Bronchial epithelial cell (primary cell): ENCODE data around the gene ANKRD33B. TPM values are rescaled to one million over a fixed set of nuclear protein-coding genes. Genes with fewer than 3 reads are reported as not detected.
"Not testable (repeated sequence)": the region's sequence is repeated elsewhere in the genome, so short reads cannot be mapped to it uniquely, and the experiment has no call there.

Experiments
- DNase-seq: peaks from one replicate; pipeline ENCODE4 v3.0.0-alpha.2; 2010; ENCODE audit warnings: low read depth
- FAIRE-seq: peaks from 2 replicates; lab custom pipeline; 2011; peaks lifted over from hg19 to GRCh38; lab: Jason Lieb, UNC
- H3K27me3 ChIP-seq: 2 replicates; pipeline ENCODE4 v1.5.1; 2011; ENCODE audit warnings: low read length; ENCODE audit not compliant: control insufficient read depth, insufficient read depth
- H3K36me3 ChIP-seq: 2 replicates; pipeline ENCODE4 v1.5.1; 2011; ENCODE audit warnings: low read length; ENCODE audit not compliant: control insufficient read depth, insufficient read depth
- H3K4me3 ChIP-seq: 2 replicates; pipeline ENCODE4 v1.5.1; 2011; ENCODE audit warnings: mild to moderate bottlenecking, low read depth, low read length, control low read depth
- CTCF ChIP-seq: IDR thresholded peaks from 2 replicates; pipeline ENCODE4 v1.5.1; 2011; ENCODE audit warnings: mild to moderate bottlenecking, moderate library complexity, low read length, control low read depth, inconsistent platforms; ENCODE audit not compliant: insufficient read depth, severe bottlenecking
- total RNA-seq: library from RNA; depleted of rRNA; stranded (reverse); fragments of >200 nt; gene quantifications from 2 replicates; pipeline ENCODE4 v1.2.1, GENCODE V29; 2014

Gene ANKRD33B
- total RNA-seq, 1 donor from 2014 or later: under 0.01 TPM

GRCh38 chr5:10600626-10601245 is 36.9 kb downstream of the ANKRD33B start:
- DNase-seq (peak; percentile 63), FAIRE-seq (no peak)
- Histone ChIP-seq H3K27me3 (no peaks in the 10 kb centered on the region), H3K36me3 (no peaks in the 10 kb centered on the region), H3K4me3 (no peak overlapping the region)
- TF ChIP-seq CTCF: no peak

GRCh38 chr5:10601246-10602030 is 37.6 kb downstream of the ANKRD33B start:
- no peak for FAIRE-seq
- Histone ChIP-seq H3K4me3 (no peak overlapping the region), H3K36me3 (no peaks in the 10 kb centered on the region), H3K27me3 (no peaks in the 10 kb centered on the region)
- TF ChIP-seq CTCF: no peak
- DNase-seq: peak; percentile 96

GRCh38 chr5:10602031-10602806 is 38.3 kb downstream of the ANKRD33B start:
- FAIRE-seq: no peak
- no peak overlapping the region for H3K4me3 ChIP-seq

GRCh38 chr5:10604975-10605374 is 41.1 kb downstream of the ANKRD33B start:
- FAIRE-seq (no peak), DNase-seq (no peak)
- TF ChIP-seq CTCF: no peak
- H3K27me3 ChIP-seq: no peaks in the 10 kb centered on the region
- H3K4me3 ChIP-seq: no peak overlapping the region
- no peaks in the 10 kb centered on the region for H3K36me3 ChIP-seq

More at GRCh38 chr5:10602031-10602806, 38.3 kb downstream of the ANKRD33B start:
- no peak for TF ChIP-seq CTCF
- no peaks in the 10 kb centered on the region for H3K27me3 ChIP-seq
- H3K36me3 ChIP-seq: no peaks in the 10 kb centered on the region
- no peak for DNase-seq

- DNase-seq, H3K36me3 ChIP-seq, H3K27me3 ChIP-seq, H3K4me3 ChIP-seq, FAIRE-seq: not testable (repeated sequence)
Measured at GRCh38 chr5:10606632-10607022, 42.8 kb downstream of the ANKRD33B start.
